GM12874 (cell line): Measurements from ENCODE around the gene CCDC137.

Source experiments
- TF ChIP-seq, protein P1 (sequence below): IDR thresholded peaks from 2 replicates; pipeline ENCODE4 v1.5.1; 2011; ENCODE audit warnings: low read depth, mild to moderate bottlenecking, control low read depth, low read length, moderate library complexity; ENCODE audit not compliant: insufficient read depth

The CCDC137 gene

DNA sequence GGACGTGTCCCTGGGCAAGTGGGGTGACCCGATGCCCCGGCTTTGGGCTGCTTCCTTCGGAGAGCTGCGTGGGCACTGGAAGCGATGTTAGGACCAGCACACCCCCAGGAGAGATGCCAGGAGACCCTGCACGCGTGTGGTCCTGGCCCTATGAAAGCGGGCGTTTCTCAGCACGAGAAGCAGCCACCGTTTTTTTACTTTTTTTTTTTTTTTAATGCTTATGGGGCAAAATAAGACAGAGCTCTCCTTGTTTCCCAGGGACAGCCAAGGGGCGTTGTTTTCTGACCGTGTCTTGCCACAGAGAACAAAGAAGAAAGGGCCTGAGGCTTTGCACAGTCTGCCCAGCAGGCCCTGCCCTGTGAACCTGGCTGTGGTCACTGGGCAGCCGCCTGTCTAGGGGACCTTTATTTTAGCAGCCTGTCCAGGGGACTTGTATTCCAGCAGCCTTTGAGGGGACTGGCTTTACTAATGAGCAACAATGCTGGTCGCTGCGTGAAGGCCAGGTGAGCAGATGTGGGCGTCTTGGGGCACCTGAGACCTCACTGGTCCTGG lies 46.5 kb downstream of the CCDC137 start:
- TF ChIP-seq, protein P1, sequence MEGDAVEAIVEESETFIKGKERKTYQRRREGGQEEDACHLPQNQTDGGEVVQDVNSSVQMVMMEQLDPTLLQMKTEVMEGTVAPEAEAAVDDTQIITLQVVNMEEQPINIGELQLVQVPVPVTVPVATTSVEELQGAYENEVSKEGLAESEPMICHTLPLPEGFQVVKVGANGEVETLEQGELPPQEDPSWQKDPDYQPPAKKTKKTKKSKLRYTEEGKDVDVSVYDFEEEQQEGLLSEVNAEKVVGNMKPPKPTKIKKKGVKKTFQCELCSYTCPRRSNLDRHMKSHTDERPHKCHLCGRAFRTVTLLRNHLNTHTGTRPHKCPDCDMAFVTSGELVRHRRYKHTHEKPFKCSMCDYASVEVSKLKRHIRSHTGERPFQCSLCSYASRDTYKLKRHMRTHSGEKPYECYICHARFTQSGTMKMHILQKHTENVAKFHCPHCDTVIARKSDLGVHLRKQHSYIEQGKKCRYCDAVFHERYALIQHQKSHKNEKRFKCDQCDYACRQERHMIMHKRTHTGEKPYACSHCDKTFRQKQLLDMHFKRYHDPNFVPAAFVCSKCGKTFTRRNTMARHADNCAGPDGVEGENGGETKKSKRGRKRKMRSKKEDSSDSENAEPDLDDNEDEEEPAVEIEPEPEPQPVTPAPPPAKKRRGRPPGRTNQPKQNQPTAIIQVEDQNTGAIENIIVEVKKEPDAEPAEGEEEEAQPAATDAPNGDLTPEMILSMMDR: no peak

DNA sequence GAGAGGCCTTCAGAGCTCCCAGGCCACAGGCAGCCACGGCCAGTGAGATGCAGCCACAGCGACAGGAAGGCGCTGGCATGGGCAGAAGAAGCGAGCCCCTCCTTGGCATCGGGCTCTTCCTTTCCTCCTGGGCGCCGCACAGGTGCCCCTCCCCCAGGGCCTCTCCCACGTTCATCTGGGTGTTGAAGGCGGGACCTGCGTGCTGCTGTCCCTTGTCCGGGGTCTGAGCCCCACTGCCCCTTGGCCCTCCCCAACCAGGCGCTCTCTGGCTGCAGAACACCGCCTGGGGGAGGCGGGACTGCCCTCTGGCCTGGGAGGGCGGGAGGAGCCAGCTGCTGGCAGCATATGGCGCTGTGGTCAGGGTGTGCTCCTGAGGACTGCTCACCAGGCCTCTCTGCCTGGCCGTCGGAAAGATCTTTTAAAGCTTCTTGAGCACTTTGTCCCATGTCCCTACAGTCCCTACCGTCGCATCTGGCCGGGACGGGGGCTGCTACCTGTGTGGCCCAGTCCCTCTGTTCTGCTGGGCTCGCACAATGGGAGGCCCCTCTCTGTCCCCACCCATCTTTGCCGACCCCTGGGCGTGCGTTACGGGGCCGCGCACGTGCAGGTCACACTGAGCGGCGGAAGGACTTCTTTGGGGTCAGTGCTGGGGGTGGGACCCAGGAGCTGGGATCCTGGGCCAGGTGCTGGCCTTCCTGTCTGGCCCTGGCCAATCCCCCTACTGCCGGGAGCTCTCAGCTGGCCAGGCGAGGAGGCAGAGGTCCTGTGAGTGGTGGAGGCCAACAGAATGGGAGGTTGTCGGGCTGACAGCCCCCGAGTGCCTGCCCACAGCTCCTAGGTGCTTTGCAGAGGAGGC lies 47.2 kb downstream of the CCDC137 start:
- TF ChIP-seq, protein P1: no peak

DNA sequence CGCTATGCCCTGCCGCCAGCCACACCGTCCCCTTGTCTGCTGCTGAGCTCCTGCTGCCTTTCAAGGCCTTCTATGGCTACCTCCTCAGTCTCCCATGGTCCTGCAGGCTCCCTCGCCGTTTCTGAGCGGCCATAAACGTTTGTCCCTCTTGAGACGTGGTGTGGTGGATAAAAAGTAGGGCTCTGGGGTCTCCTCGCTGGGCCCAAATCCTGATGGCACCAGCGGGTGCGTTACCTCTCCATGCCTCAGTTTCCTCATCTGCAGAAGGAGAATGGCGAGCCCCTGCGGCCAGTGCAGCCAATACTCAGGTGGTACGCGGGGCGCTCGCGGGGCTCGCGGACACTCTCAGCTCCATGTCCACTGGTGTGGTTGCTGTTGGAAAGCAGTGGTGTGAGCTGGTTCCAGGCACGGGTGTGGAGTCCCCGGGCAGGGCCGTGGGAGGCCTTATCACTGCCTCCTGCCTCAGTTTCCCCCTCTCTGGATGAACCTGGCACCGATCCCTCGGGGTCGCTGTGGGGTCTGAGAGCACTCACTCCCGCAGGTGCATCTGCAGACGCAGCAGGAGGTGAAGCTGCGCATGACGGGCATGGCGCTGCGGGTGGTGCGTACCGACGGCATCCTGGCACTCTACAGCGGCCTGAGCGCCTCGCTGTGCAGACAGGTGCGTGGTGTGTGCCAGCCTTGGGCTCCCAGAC lies 48.0 kb downstream of the CCDC137 start:
- TF ChIP-seq, protein P1: no peak

DNA sequence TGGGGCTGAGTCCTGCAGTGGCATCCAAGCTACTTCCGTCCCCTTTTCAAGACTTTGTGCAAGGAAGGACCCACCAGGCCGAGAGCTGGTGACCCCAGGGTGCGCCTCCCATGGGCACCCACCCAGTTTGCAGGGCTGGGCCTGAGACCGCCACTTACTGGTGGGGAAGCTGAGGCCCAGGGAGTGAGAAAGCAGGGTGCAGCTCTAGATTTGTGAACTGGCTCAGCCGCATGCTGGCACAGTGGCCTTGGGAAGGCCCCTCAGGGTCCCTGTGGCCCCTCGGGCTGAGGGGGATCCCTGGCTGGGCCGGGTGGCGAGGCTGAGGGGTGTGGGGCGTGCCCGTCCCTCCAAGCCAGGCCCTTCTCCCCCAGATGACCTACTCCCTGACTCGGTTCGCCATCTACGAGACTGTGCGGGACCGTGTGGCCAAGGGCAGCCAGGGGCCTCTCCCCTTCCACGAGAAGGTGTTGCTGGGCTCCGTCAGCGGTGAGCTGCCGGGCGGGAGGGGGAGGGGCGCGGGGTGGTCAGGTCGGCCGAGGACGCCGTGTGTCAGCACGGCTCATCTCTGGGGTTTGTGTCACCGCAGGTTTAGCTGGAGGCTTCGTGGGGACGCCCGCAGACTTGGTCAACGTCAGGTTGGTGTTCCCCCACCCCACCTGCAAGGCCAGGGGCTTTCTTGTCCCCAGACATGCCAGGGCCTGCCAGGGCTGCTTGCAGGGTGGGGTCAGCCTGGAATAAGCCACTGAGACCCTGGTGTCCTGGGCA lies 48.8 kb downstream of the CCDC137 start:
- TF ChIP-seq, protein P1: no peak

DNA sequence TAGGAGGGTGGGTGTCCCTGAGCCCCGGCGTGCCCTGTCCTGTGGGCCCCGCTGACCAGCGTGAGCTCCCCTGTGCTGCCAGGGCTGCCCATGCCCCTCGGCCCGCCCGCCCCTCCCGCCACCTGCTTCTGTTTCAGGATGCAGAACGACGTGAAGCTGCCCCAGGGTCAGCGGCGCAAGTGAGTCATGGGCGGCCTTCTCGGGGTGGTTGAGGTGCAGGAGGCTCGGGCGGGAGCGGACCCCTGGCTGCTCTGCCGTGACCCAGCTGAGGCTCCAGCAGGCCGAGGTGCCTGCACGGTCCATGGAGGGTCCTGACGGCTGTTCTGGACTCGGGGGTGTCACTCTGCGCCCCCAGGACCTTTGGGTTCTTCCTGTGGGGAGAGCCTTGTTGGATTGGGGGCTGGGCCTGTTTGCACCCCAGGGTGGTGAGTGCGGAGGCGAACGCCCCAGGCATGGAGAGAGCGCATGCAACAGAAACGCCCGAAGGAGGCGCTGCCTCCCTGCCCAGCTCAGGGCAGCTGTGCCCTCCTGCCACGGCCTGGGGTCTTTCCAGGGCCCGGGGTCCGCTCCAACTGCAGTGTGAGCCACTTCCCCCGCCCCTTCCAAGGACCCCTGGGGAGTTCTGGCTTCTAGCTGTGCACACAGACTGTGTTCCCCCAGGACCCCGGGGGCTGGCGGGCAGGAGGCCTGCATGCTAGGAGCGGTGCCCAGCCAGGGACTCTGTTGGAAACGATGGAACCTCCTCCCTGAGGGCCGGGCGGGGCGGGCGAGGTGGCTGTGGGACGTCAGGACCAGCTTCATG lies 49.5 kb downstream of the CCDC137 start:
- TF ChIP-seq, protein P1: no peak

DNA sequence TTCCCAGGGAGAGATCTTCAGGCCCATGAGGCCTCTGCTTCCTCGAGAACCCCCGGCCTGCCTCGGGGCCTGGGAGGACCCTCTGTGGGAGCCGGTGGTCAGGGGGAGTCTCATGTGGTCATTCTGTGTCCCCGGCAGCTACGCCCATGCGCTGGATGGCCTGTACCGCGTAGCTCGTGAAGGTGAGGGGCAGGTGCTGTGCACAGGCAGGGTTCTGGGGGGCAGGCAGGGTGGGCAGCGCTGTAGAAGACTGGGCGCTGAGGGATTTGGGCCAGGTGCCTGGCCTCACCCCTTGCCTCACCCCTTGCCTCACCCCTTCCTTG lies 50.1 kb downstream of the CCDC137 start:
- TF ChIP-seq, protein P1: no peak
